Measurements from ENCODE around the gene DIRAS1.

The DIRAS1 gene

DNA sequence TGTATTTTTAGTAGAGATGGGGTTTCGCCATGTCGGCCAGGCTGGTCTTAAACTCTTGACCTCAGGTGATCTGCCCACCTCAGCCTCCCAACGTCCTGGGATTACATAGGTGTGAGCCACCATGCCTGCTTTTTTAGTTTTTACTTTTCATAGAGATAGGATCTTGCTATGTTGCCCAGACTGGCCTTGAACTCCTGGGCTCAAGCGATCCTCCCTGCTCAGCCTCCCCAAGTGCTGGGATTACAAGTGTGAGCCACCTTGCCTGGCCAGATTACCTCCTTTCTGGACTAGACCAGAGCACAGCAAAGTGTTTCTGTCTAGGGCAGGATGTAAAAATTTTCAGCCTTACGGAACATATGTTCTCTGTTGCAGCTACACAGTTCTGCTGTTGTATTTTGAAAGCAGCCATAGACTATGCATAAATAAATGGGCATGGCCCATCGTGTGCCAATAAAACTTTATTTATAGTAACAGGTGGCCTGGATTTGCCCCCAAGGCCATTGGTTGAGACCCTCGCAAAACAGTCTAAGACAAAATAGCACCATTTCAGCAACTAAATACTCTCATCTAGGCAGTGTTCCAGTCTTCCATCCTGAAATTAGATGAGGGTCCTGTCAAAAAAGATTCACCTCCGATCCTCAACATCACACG is 54.7 kb downstream of the DIRAS1 start:
- in situ Hi-C loops (cut with HindIII; ENCODE audit: low pct_unique_long_range_greater_than_20kb, low sequenced_read_pairs), result no loop called here
- no peak for DNase-seq (ENCODE audit: low read depth in 1 of 2, low spot score in 1 of 2)
- no peak for TF ChIP-seq JUND (IDR thresholded peaks at IDR 0.05; ENCODE audit: low read depth)

DNA sequence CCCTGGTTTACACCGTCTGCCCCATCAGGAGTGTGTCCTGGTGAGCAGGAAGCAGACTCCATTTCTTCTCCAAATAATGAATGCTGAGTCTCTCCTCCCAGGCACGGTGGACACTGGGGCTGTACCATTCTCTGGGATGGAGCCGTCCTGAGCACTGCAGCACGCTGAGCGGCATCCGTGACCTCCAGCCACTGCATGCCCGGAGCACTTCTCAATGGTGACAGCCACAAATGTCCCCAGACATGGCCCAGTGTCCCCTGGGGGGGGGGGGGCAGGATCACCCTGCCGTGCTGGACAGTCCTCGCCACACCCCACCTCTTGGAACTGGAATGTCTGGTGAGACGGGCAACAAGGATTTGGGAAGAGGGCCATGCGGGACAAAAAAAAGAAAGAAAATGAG is 56.1 kb downstream of the DIRAS1 start:
- TF ChIP-seq JUND (IDR thresholded peaks at IDR 0.05; ENCODE audit: low read depth), result no peak
- no peak for DNase-seq (ENCODE audit: low read depth in 1 of 2, low spot score in 1 of 2)
- in situ Hi-C loops (cut with HindIII; ENCODE audit: low pct_unique_long_range_greater_than_20kb, low sequenced_read_pairs), result no loop called here
